NCI-H1105 (cell line): ENCODE measurements around the gene KLRK1.
"Not testable (repeated sequence)": the region's sequence is repeated elsewhere in the genome, so short reads cannot be mapped to it uniquely, and the experiment has no call there.

Experiments used
- DNase-seq: peaks from one replicate; lab custom pipeline; 2025; lab: John Stamatoyannopoulos, UW

KLRK1 gene

GRCh38 chr12:10389904-10390303 is at the start of gene KLRK1:
TSS of gene KLRK1 (minus strand) at chr12:10390041. CDS start at chr12:10388810, 1,231 bp downstream.
- DNase-seq = no peak

DNA sequence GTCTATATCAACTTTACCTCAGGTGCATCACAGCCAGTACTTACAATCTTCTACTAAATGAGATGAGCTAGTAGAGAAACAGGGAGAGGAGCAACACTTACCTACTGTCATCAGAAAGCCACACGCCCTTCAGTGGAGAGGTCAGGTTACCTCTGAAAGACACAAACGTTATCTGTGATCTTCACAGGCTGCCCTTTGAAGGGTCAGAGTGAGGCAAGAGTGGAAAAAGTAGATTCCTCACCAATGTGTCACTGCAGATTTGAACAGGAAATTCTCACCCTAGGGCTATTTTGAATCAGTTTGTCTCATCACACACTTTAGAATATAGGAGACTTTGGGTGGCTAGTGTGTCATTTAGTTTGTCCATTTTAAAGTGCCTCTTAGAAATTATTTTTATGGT is 47.8 kb upstream of the KLRK1 start:
- DNase-seq = not testable (repeated sequence)

DNA sequence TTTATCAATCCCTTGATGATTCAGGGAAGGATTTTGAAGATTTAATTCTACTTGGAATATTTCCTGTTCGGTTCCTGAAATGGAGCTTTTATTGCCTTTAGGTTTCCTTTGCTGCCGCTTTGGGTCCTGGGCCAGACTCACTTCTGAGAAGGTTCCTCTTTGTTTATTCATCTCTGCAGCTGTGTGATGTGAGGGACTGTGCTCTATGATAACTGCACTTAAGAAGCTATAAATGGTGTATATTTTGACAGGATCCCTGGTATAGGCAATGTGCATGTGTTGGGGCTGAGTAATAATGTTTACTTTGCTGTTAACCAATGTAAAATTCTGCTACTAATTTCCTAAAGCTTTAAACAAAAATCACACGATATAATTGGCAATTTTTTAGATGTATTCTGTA is 46.0 kb upstream of the KLRK1 start, which contains the start of gene KLRC2:
TSS of gene KLRC2 (minus strand) at position 195 of the 400 bp plus-strand sequence. CDS start at position 171, 24 bp downstream.
- DNase-seq = not testable (repeated sequence)

DNA sequence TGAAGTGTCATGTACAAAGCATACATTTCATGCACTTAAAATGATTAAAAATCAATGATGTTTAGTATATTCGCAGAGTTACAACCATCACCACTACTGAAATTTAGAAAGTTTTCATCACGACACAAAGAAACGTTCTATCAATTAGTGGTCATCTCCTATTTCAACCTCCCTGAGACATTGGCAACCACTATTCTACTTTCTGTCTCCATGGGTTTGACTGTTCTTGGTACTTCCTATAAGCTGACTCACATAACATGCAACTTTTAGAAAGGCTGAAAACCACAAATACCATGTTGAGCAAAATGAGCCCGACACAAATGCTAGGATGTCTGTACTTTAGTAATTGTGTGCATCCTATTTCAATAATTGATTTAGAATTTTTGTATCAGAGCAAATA is 40.8 kb upstream of the KLRK1 start:
- DNase-seq = not testable (repeated sequence)

- not testable (repeated sequence) for DNase-seq
Observed at GRCh38 chr12:10425938-10426337, 36.1 kb upstream of the KLRK1 start.

DNA sequence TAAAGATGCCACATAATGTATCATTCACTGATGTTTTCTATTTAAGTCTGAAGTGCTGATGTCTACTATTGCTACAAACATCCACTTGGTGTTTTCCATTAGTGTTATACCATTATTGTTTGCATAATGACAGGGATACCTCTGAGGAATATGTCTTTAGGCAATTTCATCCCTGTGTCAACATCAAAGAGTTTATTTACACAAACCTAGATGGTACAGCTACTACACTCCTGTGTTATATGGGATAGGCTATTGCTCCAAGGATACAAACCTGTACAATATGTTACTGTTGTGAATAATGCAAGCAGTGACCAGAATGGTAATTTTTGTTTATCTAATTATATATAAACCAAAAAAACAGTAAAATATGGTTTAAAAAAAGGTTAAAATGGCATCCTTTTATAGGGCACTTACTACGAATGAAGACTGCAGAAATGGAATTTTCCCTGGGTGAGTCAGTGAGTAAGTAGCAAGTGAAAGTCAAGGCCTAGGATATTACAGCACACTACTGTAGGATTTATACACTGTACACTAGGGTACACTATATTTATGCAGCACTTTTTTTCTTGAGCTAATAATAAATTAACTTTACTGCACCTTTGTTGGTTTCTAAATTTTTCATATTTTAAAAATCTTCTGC is 34.5 kb upstream of the KLRK1 start:
- not testable (repeated sequence) for DNase-seq

GRCh38 chr12:10422159-10422558 is 32.3 kb upstream of the KLRK1 start:
- not testable (repeated sequence) for DNase-seq

GRCh38 chr12:10420334-10420733 is 30.5 kb upstream of the KLRK1 start, which contains the start of gene KLRC3:
TSS of gene KLRC3 (minus strand) at chr12:10420595. CDS start at chr12:10420550, 45 bp downstream.
- not testable (repeated sequence) for DNase-seq

GRCh38 chr12:10409392-10409791 is 19.6 kb upstream of the KLRK1 start, which contains the start of gene KLRC4:
TSS of gene KLRC4 (minus strand) at chr12:10409757. CDS start at chr12:10409575, 182 bp downstream.
- peak; percentile 21 for DNase-seq

- no peak for DNase-seq
Observed at GRCh38 chr12:10408842-10409241, 19.0 kb upstream of the KLRK1 start.

- no peak for DNase-seq
Observed at GRCh38 chr12:10406725-10407124, 16.9 kb upstream of the KLRK1 start.

GRCh38 chr12:10405294-10405693 is 15.5 kb upstream of the KLRK1 start:
- no peak for DNase-seq

DNA sequence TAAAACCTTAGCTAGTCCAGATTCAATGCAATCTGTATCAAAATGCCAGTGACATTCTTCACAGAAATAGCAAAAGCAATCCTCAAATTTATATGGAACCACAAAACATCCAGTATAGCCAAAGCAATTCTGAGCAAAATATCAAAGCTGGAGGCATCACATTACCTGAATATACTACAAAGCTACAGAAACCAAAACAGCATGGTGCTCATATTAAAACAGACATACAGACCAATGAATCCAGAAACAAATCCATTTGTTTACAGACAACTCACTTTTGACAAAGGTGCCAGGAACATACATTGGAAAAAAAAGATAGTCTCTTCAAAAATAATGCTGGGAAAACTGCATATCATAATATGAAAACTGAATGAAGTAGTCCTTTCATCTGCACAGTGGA is 15.0 kb upstream of the KLRK1 start:
- DNase-seq = no peak

DNA sequence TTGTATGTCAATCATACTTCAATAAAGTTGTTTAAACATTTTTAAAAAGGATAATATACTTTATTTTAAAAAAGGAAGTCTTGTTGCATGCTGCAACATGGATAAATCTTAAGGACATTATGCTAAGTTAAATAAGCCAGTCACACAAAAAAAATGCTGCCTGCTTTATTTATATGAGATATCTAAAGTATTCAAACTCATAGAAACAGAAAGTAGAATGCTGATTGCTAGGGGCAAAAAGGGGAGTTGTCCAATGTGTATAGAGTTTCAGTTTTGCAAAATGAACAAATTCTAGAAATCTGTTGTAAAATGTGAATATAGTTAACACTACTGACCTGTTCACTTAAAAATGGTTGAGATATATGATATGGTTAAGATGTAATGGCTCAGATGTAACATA is 11.0 kb upstream of the KLRK1 start:
- DNase-seq = no peak

GRCh38 chr12:10398168-10398567 is 8.3 kb upstream of the KLRK1 start:
- no peak for DNase-seq

GRCh38 chr12:10397296-10397695 is 7.5 kb upstream of the KLRK1 start:
- no peak for DNase-seq

DNA sequence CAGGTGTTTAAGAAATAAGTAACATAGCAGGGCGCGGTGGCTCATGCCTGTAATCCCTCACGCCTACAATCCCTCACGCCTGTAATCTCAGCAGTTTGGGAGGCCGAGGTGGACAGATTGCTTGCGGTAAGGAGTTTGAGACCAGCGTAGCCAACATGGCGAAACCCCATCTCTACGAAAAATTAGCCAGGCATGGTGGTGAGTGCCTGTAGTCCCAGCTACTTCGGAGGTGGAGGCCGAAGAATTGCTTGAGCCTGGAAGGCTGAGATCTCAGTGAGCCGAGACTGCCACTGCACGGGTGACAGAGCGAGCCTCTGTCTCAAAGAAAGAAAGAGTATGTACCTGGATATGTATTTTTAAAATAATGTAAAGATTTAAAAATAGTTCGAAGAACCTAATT is 6.3 kb upstream of the KLRK1 start:
- not testable (repeated sequence) for DNase-seq

- no peak for DNase-seq
Observed at GRCh38 chr12:10395390-10395998, 5.7 kb upstream of the KLRK1 start.

DNA sequence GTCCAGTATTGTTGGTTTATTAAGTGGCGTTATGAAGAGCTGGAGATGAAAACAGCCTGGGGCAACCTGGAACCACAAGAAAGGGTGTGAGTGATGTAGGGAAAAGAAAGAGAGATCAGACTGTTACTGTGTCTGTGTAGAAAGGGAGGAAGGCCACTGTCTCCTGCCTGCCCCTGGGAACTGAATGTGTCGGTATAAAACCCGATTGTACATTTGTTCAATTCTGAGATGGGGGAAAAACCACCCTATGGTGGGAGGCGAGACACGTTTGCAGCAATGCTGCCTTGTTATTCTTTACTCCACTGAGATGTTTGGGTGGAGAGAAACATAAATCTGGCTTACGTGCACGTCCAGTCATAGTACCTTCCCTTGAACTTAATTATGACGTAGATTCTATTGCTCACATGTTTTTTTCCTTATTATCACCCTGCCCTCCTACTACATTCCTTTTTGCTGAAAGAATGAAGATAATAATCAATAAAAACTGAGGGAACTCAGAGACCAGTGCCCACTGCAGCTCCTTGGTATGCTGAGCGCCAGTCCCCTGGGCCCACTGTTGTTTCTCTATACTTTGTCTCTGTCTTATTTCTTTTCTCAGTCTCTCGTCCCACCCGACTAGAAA is 4.8 kb upstream of the KLRK1 start:
- DNase-seq = not testable (repeated sequence)

GRCh38 chr12:10393291-10393690 is 3.5 kb upstream of the KLRK1 start:
- no peak for DNase-seq

GRCh38 chr12:10392394-10392930 is 2.6 kb upstream of the KLRK1 start:
- DNase-seq = no peak

GRCh38 chr12:10390991-10391390 is 1.1 kb upstream of the KLRK1 start:
- DNase-seq = not testable (repeated sequence)
